Calu3 (cell line): ENCODE results near the gene NOX5. TPM values are rescaled to one million over a fixed set of nuclear protein-coding genes. Genes with fewer than 3 reads are reported as not detected.

Experiments used
- BruUV-seq: library from RNA; stranded (reverse); fragments of 400-500 nt; replicated peaks from 2 replicates; lab custom pipeline; 2021; lab: Mats Ljungman, UMichigan
- CTCF ChIA-PET: fragments of 300-600 bp; sonication (Branson Sonifier 250); formaldehyde crosslinking; loops from one replicate; lab custom pipeline; 2022; ENCODE audit warnings: antibody characterized with exemption; lab: Charles Lee
- DNase-seq: peaks from one replicate; pipeline ENCODE4 v3.0.0; 2022
- H3K27ac Mint-ChIP-seq: one replicate; pipeline ENCODE4 v1.8.0; 2022; ENCODE audit warnings: mixed read lengths; ENCODE audit not compliant: unreplicated experiment
- H3K27me3 Mint-ChIP-seq: one replicate; pipeline ENCODE4 v1.8.0; 2022; ENCODE audit warnings: mixed read lengths; ENCODE audit not compliant: unreplicated experiment
- H3K36me3 Mint-ChIP-seq: one replicate; pipeline ENCODE4 v1.8.0; 2022; ENCODE audit warnings: mild to moderate bottlenecking, moderate library complexity, mixed read lengths; ENCODE audit not compliant: insufficient read depth, unreplicated experiment
- H3K4me1 Mint-ChIP-seq: one replicate; pipeline ENCODE4 v1.8.0; 2022; ENCODE audit warnings: mild to moderate bottlenecking, low read depth, mixed read lengths; ENCODE audit not compliant: unreplicated experiment
- H3K4me3 Mint-ChIP-seq: one replicate; pipeline ENCODE4 v1.8.0; 2022; ENCODE audit warnings: mild to moderate bottlenecking, low read depth, moderate library complexity, mixed read lengths; ENCODE audit not compliant: unreplicated experiment
- H3K9me3 Mint-ChIP-seq: one replicate; pipeline ENCODE4 v1.8.0; 2022; ENCODE audit warnings: low read depth, mixed read lengths; ENCODE audit not compliant: unreplicated experiment
- intact Hi-C: fragments of 100-400 bp; cut with micrococcal nuclease; formaldehyde crosslinking; loops from one replicate; pipeline ENCODE4 v1.10.0; 2022; ENCODE audit not compliant: unreplicated experiment
- total RNA-seq: library from RNA; stranded (reverse); gene quantifications from 2 replicates; pipeline ENCODE4 v1.2.3, GENCODE V29; 2022
- TF ChIP-seq, protein P1 (sequence below): fragments of 200-600 bp; IDR thresholded peaks from one replicate; pipeline ENCODE4 v1.8.0; 2022; ENCODE audit warnings: antibody characterized with exemption; ENCODE audit not compliant: unreplicated experiment

The NOX5 gene
- total RNA-seq, 1 experiment from 2014 or later = 0.14 TPM

DNA sequence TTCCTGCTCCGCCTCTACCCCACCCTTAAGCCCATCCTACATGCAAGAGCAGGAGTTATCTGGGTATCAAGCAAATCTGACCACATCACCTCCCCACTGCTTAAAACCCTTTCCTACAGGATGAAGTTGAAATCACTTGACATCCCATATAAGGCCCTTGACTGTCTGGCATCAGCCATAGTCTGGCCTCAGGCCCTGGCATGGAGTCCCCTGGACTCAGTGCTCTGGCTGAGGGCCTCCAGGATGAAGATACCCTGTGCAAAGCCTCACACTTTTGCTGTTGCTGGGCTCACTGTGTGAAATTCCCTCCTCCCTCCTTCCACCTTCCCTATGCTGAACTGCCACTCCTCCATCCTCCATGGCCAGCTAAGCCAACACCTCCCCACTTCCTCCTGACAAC, 80.8 kb downstream of the NOX5 start:
- intact Hi-C loops = no loop called here
- H3K36me3 Mint-ChIP-seq = no peaks in the 10 kb centered on the region
- TF ChIP-seq, protein P1, sequence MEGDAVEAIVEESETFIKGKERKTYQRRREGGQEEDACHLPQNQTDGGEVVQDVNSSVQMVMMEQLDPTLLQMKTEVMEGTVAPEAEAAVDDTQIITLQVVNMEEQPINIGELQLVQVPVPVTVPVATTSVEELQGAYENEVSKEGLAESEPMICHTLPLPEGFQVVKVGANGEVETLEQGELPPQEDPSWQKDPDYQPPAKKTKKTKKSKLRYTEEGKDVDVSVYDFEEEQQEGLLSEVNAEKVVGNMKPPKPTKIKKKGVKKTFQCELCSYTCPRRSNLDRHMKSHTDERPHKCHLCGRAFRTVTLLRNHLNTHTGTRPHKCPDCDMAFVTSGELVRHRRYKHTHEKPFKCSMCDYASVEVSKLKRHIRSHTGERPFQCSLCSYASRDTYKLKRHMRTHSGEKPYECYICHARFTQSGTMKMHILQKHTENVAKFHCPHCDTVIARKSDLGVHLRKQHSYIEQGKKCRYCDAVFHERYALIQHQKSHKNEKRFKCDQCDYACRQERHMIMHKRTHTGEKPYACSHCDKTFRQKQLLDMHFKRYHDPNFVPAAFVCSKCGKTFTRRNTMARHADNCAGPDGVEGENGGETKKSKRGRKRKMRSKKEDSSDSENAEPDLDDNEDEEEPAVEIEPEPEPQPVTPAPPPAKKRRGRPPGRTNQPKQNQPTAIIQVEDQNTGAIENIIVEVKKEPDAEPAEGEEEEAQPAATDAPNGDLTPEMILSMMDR = no peak
- H3K4me1 Mint-ChIP-seq = peaks cover 30% of the 10 kb centered on the region
- CTCF ChIA-PET = no interaction called here
- H3K27ac Mint-ChIP-seq = no peak overlapping the region
- no peak overlapping the region for H3K4me3 Mint-ChIP-seq
- no TSS peak for BruUV-seq
- no peaks in the 10 kb centered on the region for H3K9me3 Mint-ChIP-seq
- peaks cover 75% of the 10 kb centered on the region for H3K27me3 Mint-ChIP-seq
- DNase-seq = no peak

DNA sequence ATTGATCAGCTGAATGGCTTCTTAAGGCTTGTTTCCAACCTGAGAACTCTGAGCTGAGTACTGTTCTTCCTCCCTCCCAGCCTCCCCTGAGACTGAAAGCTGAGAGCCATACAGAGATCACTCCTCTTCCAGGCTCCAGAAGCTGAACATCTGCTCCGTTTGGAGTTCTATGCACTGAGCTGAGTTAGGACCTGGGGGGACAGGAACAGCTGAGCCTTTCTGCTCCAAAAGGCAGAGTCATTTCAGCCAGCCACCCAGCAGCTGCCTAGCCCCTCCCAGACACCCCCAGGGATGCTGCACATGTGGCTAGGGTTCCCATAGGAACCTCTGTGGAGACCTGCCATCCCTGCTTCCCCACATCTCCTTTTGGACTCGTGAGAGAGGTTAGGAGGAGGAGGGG, 81.7 kb downstream of the NOX5 start:
- intact Hi-C loops = no loop called here
- Mint-ChIP-seq H3K36me3 (no peaks in the 10 kb centered on the region), H3K27ac (no peak overlapping the region), H3K27me3 (peaks cover 79% of the 10 kb centered on the region), H3K9me3 (no peaks in the 10 kb centered on the region), H3K4me3 (no peak overlapping the region), H3K4me1 (peaks cover 29% of the 10 kb centered on the region)
- no peak for DNase-seq
- BruUV-seq = no TSS peak
- CTCF ChIA-PET = no interaction called here
- TF ChIP-seq, protein P1 = no peak

DNA sequence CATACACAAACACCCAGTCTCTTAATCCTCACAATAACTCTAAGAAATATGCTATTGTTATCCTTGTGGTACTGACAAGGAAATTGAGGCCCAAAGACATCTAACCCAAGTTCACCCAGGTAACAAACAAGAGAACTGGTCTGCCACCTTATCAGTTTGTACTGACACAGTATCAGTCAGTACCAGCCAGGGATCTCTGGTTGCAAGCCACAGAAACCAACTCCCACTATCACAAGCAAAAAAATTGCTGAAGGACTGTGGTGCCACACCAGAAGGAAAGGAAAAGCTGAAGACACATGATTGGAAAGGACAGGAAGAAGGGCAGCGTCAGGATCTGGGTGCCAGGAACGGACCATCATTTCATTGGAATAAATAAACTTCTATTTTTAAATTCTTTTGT, 82.1 kb downstream of the NOX5 start:
- no TSS peak for BruUV-seq
- H3K4me1 Mint-ChIP-seq = peaks cover 25% of the 10 kb centered on the region
- H3K9me3 Mint-ChIP-seq = no peaks in the 10 kb centered on the region
- CTCF ChIA-PET = no interaction called here
- H3K36me3 Mint-ChIP-seq = no peaks in the 10 kb centered on the region
- H3K4me3 Mint-ChIP-seq = no peak overlapping the region
- DNase-seq = no peak
- TF ChIP-seq, protein P1 = no peak
- H3K27me3 Mint-ChIP-seq = peaks cover 83% of the 10 kb centered on the region
- no peak overlapping the region for H3K27ac Mint-ChIP-seq
- intact Hi-C loops = no loop called here

DNA sequence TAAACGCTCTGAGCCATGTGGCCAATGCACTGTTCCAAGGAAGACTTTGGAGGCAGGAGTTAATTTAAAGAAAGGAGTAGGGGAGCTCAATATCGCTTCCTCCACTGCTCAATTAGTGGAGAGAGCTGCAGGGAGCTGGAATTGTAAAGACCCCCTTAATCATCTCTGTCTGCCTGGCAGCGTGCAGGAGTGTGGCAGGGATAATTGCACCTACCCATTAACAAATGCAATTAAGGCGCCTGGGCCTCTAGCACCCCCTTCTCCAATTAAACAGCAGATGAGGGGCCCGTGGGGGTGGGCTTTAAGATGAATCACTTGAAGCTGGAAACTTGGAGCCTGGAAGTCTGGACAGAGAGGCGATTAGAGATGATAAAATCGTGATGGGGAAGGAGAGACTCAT, 84.3 kb downstream of the NOX5 start:
- Mint-ChIP-seq H3K36me3 (no peaks in the 10 kb centered on the region), H3K27me3 (peaks cover 99% of the 10 kb centered on the region), H3K27ac (no peak overlapping the region), H3K4me3 (no peak overlapping the region), H3K4me1 (peaks cover 4% of the 10 kb centered on the region), H3K9me3 (no peaks in the 10 kb centered on the region)
- intact Hi-C loops = no loop called here
- CTCF ChIA-PET = no interaction called here
- TF ChIP-seq, protein P1 = no peak
- DNase-seq = no peak
- BruUV-seq = no TSS peak
